Stimulated activated CD8-positive, alpha-beta memory T cell treated with anti-CD3 and anti-CD28 coated beads, Interleukin-15, amount 100 ng/mL, for 24 hours (primary cell): ENCODE measurements around the gene ARHGAP15.

ENCODE experiments used
- DNase-seq: peaks from one replicate; pipeline ENCODE4 v3.0.0-alpha.2; 2020; ENCODE audit warnings: low read depth

Gene ARHGAP15

GRCh38 chr2:143226714-143227541 is 97.7 kb downstream of the ARHGAP15 start:
- no peak for DNase-seq

- no peak for DNase-seq
Observed at GRCh38 chr2:143229411-143229810, 100.2 kb downstream of the ARHGAP15 start.

GRCh38 chr2:143229952-143230351 is 100.7 kb downstream of the ARHGAP15 start:
- DNase-seq: no peak

GRCh38 chr2:143230506-143231253 is 101.5 kb downstream of the ARHGAP15 start:
- no peak for DNase-seq

- DNase-seq: no peak
Observed at GRCh38 chr2:143231254-143231645, 102.0 kb downstream of the ARHGAP15 start.

- no peak for DNase-seq
Observed at GRCh38 chr2:143237146-143237777, 108.0 kb downstream of the ARHGAP15 start.

- no peak for DNase-seq
Observed at GRCh38 chr2:143241403-143242088, 112.3 kb downstream of the ARHGAP15 start.

GRCh38 chr2:143246246-143246645 is 117.0 kb downstream of the ARHGAP15 start:
- no peak for DNase-seq

- no peak for DNase-seq
Observed at GRCh38 chr2:143246815-143247744, 117.9 kb downstream of the ARHGAP15 start.

GRCh38 chr2:143248631-143249030 is 119.4 kb downstream of the ARHGAP15 start:
- no peak for DNase-seq

GRCh38 chr2:143251681-143252080 is 122.5 kb downstream of the ARHGAP15 start:
- DNase-seq: no peak

- DNase-seq: no peak
Observed at GRCh38 chr2:143252138-143252907, 123.1 kb downstream of the ARHGAP15 start.

- DNase-seq: no peak
Observed at GRCh38 chr2:143254110-143254509, 124.9 kb downstream of the ARHGAP15 start.

- no peak for DNase-seq
Observed at GRCh38 chr2:143255086-143255485, 125.9 kb downstream of the ARHGAP15 start.

- no peak for DNase-seq
Observed at GRCh38 chr2:143255899-143256298, 126.7 kb downstream of the ARHGAP15 start.

GRCh38 chr2:143258126-143258892 is 129.1 kb downstream of the ARHGAP15 start:
- DNase-seq: no peak

- DNase-seq: no peak
Observed at GRCh38 chr2:143259368-143259958, 130.2 kb downstream of the ARHGAP15 start.

- DNase-seq: no peak
Observed at GRCh38 chr2:143261986-143262385, 132.8 kb downstream of the ARHGAP15 start.

- DNase-seq: no peak
Observed at GRCh38 chr2:143262389-143262788, 133.2 kb downstream of the ARHGAP15 start.
